ENCODE measurements around the gene GDF2. TPM values are rescaled to one million over a fixed set of nuclear protein-coding genes. Genes with fewer than 3 reads are reported as not detected.

GDF2 gene
- total RNA-seq, 2 donors from 2014 or later: 0.16 TPM; not detected in 1

DNA sequence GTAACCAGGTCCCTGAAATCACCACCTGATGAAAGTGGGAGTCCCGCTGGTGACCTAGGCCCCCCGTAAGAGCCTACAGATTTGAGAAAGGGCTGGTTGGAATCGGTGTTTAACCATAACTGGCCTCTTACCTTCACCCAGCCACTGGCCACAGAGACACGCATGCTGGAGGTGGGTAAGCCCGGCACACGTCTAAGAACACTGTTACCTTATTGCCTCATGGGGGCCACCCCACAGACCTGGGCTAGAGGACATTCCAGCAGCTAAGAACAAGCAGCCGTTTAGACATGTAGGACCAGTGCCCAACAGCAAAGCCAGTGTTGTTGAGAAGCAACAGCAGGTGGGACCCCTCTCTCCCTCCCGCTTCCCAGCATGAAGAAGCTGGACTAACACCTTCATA lies 2.5 kb upstream of the GDF2 start:
- peaks cover 0 to 13% of the 10 kb centered on the region in 2 donors for H3K4me1 ChIP-seq
- no peaks in the 10 kb centered on the region for H3K27me3 ChIP-seq
- H3K4me3 ChIP-seq: no peak overlapping the region
- no peak for TF ChIP-seq CTCF (IDR thresholded peaks at IDR 0.05)
- no peak for DNase-seq (ENCODE audit: low spot score)
- H3K9me3 ChIP-seq: no peaks in the 10 kb centered on the region
- no peak overlapping the region for H3K27ac ChIP-seq
- no peaks in the 10 kb centered on the region for H3K36me3 ChIP-seq

DNA sequence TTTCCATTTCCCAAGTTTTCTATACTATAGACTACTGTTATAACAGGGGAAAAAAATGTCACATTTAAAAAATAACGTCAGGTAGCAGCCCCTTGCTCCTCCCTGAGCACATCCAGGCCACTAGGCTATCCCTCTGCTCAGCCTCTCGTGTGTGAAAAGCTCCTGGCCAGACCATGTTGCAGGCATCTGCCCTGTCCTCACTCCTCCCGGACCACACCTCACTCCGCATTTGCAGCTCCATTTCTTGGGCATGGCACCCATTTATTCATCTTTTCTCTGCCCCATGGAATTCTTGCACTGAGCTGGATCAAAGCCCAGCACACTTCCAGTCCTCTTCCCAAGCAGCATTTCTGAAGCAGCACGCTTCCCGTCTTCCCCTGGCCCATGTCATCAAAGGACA lies 1.4 kb upstream of the GDF2 start:
- no peak for DNase-seq (ENCODE audit: low spot score)
- H3K36me3 ChIP-seq: no peaks in the 10 kb centered on the region
- H3K4me3 ChIP-seq: no peak overlapping the region
- no peak overlapping the region for H3K27ac ChIP-seq
- H3K27me3 ChIP-seq: no peaks in the 10 kb centered on the region
- peaks cover 0 to 13% of the 10 kb centered on the region in 2 donors for H3K4me1 ChIP-seq
- TF ChIP-seq CTCF (IDR thresholded peaks at IDR 0.05): no peak
- no peaks in the 10 kb centered on the region for H3K9me3 ChIP-seq

GRCh38 chr10:47321521-47322195 lies 596 bp upstream of the GDF2 start:
- TF ChIP-seq CTCF (IDR thresholded peaks at IDR 0.05): no peak
- H3K27ac ChIP-seq: no peak overlapping the region
- peaks cover 0 to 22% of the 10 kb centered on the region in 2 donors for H3K4me1 ChIP-seq
- no peaks in the 10 kb centered on the region for H3K27me3 ChIP-seq
- DNase-seq (ENCODE audit: low spot score): no peak
- no peak overlapping the region for H3K4me3 ChIP-seq
- H3K36me3 ChIP-seq: no peaks in the 10 kb centered on the region
- H3K9me3 ChIP-seq: no peaks in the 10 kb centered on the region

DNA sequence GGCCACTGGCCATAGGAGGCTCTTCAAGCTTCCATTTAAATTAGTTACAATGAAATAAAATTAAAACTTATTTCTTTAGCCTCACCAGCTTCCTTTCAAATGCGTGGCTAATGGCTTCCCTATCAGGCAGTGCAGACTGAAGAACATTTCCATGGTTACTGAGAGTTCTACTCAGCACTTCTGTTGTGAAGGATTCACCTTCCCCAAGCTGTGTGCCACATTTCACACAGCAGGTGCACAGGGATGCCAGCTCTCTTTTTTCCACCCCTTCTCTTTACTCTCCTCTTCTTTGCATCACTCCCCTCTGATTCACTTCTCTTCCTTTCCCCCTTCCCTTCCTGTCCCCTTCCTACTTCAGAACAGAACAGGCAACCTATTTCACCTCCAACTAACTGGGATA lies 833 bp downstream of the GDF2 start:
- DNase-seq (ENCODE audit: low spot score): no peak
- no peak overlapping the region for H3K27ac ChIP-seq
- H3K4me3 ChIP-seq: no peak overlapping the region
- no peaks in the 10 kb centered on the region for H3K36me3 ChIP-seq
- no peaks in the 10 kb centered on the region for H3K27me3 ChIP-seq
- H3K9me3 ChIP-seq: no peaks in the 10 kb centered on the region
- peaks cover 0 to 27% of the 10 kb centered on the region in 2 donors for H3K4me1 ChIP-seq
- no peak for TF ChIP-seq CTCF (IDR thresholded peaks at IDR 0.05)

GRCh38 chr10:47323636-47324296 lies 1.5 kb downstream of the GDF2 start:
- H3K36me3 ChIP-seq: no peaks in the 10 kb centered on the region
- TF ChIP-seq CTCF (IDR thresholded peaks at IDR 0.05): no peak
- no peak for DNase-seq (ENCODE audit: low spot score)
- no peaks in the 10 kb centered on the region for H3K9me3 ChIP-seq
- H3K4me3 ChIP-seq: no peak overlapping the region
- no peak overlapping the region for H3K27ac ChIP-seq
- H3K4me1 ChIP-seq: peaks cover 0 to 27% of the 10 kb centered on the region in 2 donors
- no peaks in the 10 kb centered on the region for H3K27me3 ChIP-seq

All from right atrium auricular region (tissue), 2 donors.